HG03280 (cell line): ENCODE results near the gene WWC1.
A peak's percentile ranks its signal among the peaks of the same experiment; 100 is the strongest.
"Not testable (repeated sequence)": the region's sequence is repeated elsewhere in the genome, so short reads cannot be mapped to it uniquely, and the experiment has no call there.

Source experiments
- ATAC-seq: cut with Tn5 transposase; IDR thresholded peaks from one replicate; pipeline ENCODE4 v1.9.1; 2021; ENCODE audit warnings: mild to moderate bottlenecking, moderate library complexity; ENCODE audit not compliant: unreplicated experiment

WWC1 gene

GRCh38 chr5:168307022-168307421, 15.6 kb downstream of the WWC1 start:
- no peak for ATAC-seq

- no peak for ATAC-seq
Measured at GRCh38 chr5:168307925-168308584, 16.6 kb downstream of the WWC1 start.

- ATAC-seq: no peak
Measured at GRCh38 chr5:168308976-168309598, 17.6 kb downstream of the WWC1 start.

GRCh38 chr5:168310541-168310940, 19.1 kb downstream of the WWC1 start:
- not testable (repeated sequence) for ATAC-seq

GRCh38 chr5:168311061-168311566, 19.7 kb downstream of the WWC1 start:
- no peak for ATAC-seq

- ATAC-seq: no peak
Measured at GRCh38 chr5:168312606-168313295, 21.3 kb downstream of the WWC1 start.

- no peak for ATAC-seq
Measured at GRCh38 chr5:168313596-168314204, 22.3 kb downstream of the WWC1 start.

GRCh38 chr5:168314735-168315411, 23.4 kb downstream of the WWC1 start:
- ATAC-seq: no peak

- ATAC-seq: no peak
Measured at GRCh38 chr5:168315416-168316138, 24.1 kb downstream of the WWC1 start.

GRCh38 chr5:168316139-168316578, 24.7 kb downstream of the WWC1 start:
- no peak for ATAC-seq

GRCh38 chr5:168317096-168317520, 25.7 kb downstream of the WWC1 start:
- no peak for ATAC-seq

GRCh38 chr5:168317521-168318147, 26.2 kb downstream of the WWC1 start:
- no peak for ATAC-seq

GRCh38 chr5:168318240-168318639, 26.8 kb downstream of the WWC1 start:
- ATAC-seq: peak; percentile 54

- ATAC-seq: no peak
Measured at GRCh38 chr5:168319774-168320173, 28.3 kb downstream of the WWC1 start.

- no peak for ATAC-seq
Measured at GRCh38 chr5:168320805-168321204, 29.4 kb downstream of the WWC1 start.

- ATAC-seq: no peak
Measured at GRCh38 chr5:168324859-168325630, 33.6 kb downstream of the WWC1 start.

GRCh38 chr5:168327019-168327421, 35.6 kb downstream of the WWC1 start:
- no peak for ATAC-seq

GRCh38 chr5:168327451-168327850, 36.0 kb downstream of the WWC1 start:
- no peak for ATAC-seq

- no peak for ATAC-seq
Measured at GRCh38 chr5:168327994-168328393, 36.5 kb downstream of the WWC1 start.
